Stimulated activated CD8-positive, alpha-beta memory T cell treated with anti-CD3 and anti-CD28 coated beads, Interleukin-12 subunit alpha, Interleukin-12 subunit beta, amount 100 ng/mL, for 4 hours (primary cell): ENCODE measurements around the gene GABBR2.
"Not testable (repeated sequence)": the region's sequence is repeated elsewhere in the genome, so short reads cannot be mapped to it uniquely, and the experiment has no call there.

Experiments
- DNase-seq: peaks from one replicate; pipeline ENCODE4 v3.0.0-alpha.2; 2020; ENCODE audit warnings: low read depth

The GABBR2 gene

DNA sequence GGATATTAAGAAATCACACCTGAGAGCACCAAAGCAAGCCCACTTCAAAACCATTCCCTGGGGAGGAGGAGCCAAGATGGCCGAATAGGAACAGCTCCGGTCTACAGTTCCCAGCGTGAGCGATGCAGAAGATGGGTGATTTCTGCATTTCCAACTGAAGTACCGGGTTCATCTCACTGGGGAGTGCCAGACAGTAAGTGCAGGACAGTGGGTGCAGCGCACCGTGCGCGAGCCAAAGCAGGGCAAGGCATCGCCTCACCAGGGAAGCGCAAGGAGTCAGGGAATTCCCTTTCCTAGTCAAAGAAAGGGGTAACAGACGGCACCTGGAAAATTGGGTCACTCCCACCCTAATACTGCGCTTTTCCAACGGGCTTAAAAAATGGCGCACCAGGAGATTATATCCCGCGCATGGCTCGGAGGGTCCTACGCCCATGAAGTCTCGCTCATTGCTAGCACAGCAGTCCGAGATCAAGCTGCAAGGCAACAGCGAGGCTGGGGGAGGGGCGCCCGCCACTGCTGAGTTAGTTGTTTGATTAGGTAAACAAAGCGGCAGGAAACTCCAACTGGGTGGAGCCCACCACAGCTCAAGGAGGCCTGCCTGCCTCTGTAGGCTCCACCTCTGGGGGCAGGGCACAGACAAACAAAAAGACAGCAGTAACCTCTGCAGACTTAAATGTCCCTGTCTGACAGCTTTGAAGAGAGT is 200.4 kb downstream of the GABBR2 start:
- not testable (repeated sequence) for DNase-seq

- no peak for DNase-seq
Measured at GRCh38 chr9:98506422-98507054, 202.2 kb downstream of the GABBR2 start.

- no peak for DNase-seq
Measured at GRCh38 chr9:98504298-98505282, 204.1 kb downstream of the GABBR2 start.

- DNase-seq: no peak
Measured at GRCh38 chr9:98503867-98504266, 204.9 kb downstream of the GABBR2 start.

- DNase-seq: no peak
Measured at GRCh38 chr9:98502976-98503325, 205.8 kb downstream of the GABBR2 start.

DNA sequence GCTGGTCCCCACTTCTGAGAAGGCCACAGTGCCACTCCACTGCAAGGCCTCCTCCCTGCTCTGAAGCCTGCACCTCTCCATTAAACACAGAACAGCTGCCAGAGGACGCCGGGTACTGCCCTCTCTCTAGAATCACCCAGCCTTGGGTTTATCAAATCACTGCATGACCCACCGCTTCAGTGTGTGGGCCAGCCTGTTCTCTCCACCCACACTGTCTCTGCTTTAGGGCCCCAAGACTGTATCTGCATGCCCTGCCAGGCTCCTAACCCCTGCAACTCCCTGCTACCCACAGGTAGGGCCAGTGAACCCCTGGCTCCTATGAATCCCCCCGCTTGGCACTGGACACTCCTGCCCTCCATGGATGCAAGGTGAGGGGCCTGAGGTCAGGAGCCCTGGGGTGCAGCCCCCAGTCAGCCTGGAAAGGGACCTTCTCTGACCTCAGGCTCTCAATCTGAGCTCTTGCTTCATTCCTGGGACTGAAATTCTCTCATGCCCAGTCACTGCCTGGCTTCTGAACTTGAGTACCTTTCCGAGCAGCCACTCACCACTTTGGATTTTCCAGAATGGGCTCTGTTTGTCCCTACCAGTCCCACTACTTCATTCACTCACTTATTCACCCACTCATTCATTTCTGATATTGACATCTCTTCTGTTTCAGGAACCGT is 206.3 kb downstream of the GABBR2 start:
- no peak for DNase-seq

GRCh38 chr9:98501819-98502218 is 206.9 kb downstream of the GABBR2 start:
- no peak for DNase-seq

DNA sequence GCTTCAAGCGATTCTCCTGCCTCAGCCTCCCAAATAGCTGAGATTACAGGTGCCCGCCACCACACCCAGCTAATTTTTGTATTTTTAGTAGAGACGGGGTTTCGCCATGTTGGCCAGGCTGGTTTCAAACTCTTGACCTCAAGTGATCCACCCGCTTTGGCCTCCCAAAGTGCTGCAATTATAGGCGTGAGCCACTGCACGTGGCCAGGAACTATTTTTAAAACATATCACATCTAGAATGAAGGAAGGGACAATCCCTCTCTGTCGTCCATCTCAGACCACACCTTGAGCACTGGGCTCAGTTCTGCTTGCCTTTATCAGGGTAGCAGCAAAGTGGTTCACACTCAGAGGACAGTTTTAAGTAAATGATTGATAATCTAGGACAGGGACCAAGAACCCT is 207.5 kb downstream of the GABBR2 start:
- DNase-seq: not testable (repeated sequence)

DNA sequence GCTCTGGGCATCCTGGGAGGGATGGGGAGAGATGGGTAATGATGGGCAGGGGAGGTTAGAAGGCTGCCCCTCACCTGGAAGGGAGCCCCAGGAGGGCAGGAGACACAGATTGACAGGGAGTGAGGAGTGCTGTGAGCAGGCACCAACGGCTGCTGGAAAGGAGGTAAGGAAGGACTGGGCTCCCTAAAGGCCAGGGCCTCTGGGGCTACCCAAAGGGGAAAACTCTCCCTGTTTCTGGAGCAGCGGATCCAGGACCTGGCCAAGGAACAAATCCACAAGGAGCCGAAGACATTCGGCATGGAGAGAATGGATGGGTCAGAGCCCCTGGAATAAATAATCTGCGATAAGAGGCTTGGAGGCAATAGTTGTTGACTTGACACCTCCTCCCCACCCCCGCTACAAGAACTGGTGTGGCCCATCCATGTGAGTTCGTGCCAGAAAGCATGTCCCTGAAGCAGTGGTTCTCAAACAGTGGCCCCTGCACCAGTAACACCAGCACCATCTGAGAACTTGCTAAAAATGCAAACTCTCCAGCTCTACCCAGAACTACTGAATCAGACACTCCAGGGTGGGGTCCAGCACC is 208.3 kb downstream of the GABBR2 start:
- DNase-seq: no peak

- no peak for DNase-seq
Measured at GRCh38 chr9:98495530-98495929, 213.2 kb downstream of the GABBR2 start.

- no peak for DNase-seq
Measured at GRCh38 chr9:98494852-98495251, 213.9 kb downstream of the GABBR2 start.

GRCh38 chr9:98491828-98492227 is 216.9 kb downstream of the GABBR2 start:
- DNase-seq: no peak

DNA sequence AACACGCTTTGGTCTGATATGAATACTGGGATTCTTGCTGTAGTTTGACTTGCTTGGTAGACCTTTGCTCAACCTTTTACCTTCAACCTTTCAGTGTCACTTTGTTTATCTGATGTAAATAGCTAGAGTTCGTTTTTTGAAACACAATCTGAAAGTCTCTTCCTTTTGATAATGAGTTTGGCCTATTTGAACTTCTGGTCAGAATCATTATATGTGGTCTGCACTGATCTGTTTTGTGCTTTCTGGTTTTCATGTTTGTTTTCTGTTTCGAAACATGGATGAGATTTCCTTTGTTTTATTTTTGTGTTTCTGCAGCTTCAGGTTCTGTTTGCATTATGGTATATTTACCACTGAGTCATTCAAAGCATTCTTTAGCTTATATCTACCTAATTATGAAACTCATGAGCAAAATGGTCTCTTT is 217.5 kb downstream of the GABBR2 start:
- DNase-seq: no peak

DNA sequence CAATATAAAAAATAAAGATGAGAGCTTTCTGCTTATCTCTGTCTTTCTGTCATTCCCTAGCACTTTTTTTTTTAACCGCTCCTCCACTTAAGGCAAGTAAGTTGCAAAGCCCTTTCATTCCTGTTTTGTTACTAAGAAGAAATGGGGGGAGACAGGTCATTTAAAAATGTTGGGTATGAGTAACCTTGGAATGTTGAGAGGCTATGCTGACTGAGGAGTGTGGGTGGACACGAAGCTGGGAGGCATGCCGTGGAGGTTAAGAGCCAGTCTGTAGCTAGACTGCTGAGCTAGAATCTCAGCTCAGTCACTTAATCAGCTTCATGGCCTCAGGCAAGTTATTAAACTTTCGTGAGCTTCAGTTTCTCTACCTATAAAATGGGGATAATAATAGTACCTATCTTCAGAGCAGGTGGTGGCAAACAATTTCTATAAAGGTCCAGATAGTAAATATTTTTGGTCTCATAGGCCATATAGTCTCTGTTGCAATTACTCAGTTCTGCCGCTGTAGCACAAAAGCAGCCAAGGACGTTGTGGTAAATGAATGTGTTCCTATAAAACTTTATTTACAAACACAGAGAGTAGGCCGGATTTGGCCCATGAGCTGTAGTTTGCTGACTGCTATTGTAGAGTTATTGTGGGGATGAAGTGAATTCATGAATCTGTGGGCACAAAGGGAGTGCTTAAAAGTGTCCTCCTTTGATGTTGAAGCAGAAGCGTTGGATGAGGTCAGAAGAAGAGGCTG is 220.0 kb downstream of the GABBR2 start:
- DNase-seq: no peak

DNA sequence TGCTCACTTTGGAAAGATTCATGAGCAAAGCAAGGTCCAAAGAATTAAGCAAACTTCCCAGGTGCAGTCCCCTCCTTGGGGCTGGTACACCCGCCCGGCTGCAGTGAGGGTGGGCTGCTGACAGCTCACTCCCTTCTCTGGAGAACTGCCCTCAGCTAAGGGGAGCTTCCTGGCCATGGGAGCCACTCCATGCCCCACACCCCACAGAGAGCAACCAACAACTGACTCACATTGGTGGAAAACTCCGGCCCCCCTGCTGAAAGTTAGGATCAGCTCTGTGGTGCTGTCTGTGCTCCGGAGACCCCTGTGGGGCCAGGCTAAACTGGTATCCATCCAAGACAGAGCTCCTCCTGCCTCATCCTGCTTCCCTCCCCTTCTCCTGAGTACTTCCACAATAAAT is 223.0 kb downstream of the GABBR2 start:
- DNase-seq: no peak

GRCh38 chr9:98484162-98484561 is 224.6 kb downstream of the GABBR2 start:
- no peak for DNase-seq

DNA sequence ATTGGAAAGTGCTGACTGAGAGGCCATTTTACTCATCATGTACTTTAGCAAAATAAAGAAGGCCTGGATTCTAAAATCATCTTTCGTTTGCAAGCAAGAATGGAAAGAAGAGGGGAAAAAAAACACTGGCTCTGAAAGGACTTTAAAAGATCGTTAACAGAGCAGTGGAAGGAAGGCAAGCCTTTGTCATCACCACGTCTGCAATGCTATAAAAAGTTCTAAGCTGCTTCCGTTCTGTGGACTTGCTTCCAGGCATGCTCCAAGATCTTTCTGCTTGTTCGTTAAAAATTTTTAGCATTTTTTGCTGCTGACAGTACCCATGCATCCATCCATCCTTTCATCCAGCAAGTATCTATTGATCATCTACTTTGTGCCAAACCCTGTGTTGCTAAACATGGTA is 226.5 kb downstream of the GABBR2 start:
- no peak for DNase-seq

- DNase-seq: no peak
Measured at GRCh38 chr9:98481676-98482075, 227.1 kb downstream of the GABBR2 start.

DNA sequence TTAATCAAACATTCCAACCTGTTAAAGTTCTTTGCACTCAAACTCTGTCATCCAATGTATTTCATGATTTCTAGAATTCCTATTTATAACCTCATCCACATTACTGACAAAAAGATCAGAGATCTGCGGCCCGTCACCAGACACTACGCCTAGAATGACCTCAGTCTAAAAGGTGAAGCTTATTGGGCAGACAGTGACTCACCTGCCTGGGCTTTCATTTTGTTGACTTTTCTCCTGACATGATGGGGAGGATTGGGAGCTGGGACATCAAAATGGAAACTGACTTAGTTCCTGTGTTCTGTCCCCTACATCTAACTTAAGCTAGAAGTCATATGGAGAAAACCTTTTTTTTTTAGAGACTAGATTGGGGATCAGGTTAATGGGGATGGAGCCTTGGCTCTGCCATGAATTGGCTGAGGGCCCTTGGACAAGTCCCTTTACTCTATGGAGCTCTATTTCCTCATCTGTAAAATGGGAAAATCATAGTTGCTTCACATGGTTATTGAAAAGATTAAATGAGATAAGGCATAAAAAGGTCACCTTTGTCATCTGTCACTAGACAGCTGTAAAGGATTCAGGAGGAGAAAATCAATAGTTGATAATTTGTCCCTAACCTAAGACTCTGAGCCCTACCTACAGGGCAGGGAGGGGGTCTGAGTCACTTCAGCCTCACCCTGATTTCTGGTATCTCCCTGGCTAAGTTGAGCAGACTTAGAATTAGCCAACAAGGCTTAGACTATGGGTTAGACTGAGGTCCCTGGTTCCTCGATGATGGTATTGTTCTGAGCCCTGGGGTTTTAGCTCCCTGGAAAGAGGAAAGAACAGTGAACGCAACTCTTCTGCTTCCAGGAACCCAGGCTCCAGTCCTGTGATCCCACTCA is 228.5 kb downstream of the GABBR2 start:
- no peak for DNase-seq

GRCh38 chr9:98479449-98479848 is 229.3 kb downstream of the GABBR2 start:
- no peak for DNase-seq
